NCI-H1436 (cell line): ENCODE measurements around the gene EDC3.
"Not testable (repeated sequence)": the region's sequence is repeated elsewhere in the genome, so short reads cannot be mapped to it uniquely, and the experiment has no call there.

Source experiments
- DNase-seq: peaks from one replicate; lab custom pipeline; 2025; lab: John Stamatoyannopoulos, UW

The EDC3 gene

DNA sequence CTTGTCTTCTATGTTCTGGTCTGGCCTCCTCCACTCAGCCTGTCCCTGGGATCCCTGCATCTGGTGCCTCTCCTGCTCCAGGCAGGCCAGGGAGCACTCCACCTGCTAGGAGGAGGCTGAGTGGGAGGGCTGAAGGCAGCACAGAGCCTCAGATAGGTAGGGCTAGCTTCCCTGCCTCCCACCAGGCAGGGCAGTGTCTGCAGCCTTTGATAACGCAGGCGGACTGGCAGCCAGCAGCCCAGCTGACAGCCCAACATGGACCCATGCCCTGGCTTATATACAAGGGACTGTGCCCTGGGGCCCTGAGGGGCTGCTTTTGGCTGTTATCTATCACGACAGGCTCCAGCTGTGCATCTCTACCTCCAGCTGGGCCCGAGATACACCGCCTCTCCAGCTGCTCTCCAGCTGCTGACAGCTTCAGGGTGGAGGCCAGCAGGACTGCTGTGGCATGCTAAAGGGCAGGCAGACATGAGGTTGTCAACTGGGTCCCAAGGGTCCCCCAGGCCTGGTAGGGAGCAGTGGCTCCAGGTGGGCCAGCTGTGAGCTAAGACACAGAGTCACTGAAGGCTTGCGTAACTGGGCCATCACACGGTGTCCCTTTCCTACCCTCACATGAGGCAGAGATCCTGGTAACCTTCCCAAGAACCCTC is 85.4 kb downstream of the EDC3 start:
- DNase-seq: no peak

DNA sequence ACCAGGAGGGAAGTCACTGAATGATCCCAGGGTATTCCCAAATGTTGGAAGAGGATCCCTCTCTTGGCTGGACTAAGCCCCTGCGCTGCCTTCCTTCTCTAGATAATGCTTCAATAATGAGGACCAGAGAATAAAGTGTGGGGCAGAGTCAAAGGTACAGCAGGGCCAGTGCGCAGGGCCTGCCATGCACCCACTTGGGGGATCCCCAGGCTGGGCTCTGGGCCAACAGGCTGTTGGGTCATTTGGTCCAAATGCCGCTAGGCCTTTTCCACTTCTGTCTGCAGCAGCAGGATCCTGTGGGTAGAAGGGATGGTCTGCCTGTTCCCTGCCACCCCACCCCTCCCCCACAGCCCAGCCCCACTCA is 85.9 kb downstream of the EDC3 start:
- no peak for DNase-seq

DNA sequence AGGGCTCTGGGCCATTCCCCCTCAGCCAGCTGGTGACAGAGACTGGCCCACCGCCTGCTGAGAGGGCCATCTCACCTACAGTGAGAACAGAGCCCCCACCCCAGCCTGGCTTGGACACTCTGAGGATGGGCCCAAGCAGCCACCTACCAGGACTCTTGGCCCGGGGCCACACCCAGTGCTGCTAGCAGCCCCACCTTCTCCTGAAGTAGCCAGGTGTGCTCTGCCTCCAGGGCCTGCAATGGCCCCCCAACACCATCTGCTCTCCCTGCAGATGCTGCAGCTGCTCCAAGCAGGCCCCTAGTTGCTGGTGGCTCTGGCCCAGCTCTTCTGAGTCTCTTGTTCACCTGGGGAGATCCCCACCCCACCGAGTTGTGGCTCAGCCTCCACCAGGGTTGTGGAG is 87.0 kb downstream of the EDC3 start:
- no peak for DNase-seq

DNA sequence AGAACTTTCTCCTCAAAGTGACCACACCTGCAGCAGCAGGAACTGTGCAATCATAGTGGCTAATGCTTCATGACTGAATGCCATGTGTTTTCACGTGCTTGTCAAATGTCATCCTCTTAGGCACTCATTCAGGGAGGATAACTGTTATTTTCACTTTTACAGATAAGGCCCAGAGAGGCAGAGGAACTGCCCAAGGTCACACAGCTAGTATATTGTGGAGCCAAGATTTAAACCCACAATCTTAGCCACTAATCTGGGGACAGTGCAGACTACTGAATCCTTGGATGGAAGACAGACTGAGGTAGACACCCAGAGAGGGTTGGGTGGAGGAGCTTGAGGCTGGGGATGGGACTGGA is 90.1 kb downstream of the EDC3 start:
- DNase-seq: no peak

DNA sequence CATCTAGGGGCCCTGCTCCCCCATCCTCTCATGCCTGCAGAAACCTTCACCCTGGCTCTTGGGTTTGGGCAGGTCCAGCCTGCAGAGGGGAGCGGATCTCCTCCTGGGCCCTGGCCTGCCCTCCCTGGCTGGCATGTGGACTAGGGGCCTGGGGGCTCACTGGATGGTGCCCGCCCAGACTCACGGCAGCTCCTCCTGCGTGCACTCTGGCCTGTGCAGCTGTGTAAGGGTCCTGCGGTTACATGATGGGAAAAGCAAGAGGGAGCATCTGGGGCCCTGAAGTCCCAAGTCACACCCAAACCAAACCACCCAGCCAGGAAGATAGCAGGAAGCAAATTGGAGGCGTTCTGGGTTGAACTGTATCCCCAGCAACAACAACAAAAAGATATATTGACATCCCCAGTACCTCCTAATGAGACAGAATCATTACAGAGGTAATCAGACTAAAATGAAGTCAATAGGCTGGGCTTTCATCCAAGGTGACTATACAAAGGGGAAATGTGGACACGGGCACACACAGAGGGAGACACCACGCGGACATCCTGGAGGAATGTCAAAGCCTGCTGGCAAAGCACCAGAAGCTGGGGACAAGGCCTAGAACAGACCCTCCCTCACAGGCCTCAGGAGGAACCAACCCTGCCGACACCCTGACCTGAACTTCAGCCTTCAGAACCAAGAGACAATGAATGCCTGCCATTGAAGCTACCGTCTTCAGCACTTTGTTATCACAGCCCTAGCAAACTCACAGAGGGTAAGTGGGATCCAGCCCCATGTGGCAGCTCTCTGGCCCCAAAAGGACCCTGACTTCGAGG is 90.6 kb downstream of the EDC3 start:
- DNase-seq: no peak

DNA sequence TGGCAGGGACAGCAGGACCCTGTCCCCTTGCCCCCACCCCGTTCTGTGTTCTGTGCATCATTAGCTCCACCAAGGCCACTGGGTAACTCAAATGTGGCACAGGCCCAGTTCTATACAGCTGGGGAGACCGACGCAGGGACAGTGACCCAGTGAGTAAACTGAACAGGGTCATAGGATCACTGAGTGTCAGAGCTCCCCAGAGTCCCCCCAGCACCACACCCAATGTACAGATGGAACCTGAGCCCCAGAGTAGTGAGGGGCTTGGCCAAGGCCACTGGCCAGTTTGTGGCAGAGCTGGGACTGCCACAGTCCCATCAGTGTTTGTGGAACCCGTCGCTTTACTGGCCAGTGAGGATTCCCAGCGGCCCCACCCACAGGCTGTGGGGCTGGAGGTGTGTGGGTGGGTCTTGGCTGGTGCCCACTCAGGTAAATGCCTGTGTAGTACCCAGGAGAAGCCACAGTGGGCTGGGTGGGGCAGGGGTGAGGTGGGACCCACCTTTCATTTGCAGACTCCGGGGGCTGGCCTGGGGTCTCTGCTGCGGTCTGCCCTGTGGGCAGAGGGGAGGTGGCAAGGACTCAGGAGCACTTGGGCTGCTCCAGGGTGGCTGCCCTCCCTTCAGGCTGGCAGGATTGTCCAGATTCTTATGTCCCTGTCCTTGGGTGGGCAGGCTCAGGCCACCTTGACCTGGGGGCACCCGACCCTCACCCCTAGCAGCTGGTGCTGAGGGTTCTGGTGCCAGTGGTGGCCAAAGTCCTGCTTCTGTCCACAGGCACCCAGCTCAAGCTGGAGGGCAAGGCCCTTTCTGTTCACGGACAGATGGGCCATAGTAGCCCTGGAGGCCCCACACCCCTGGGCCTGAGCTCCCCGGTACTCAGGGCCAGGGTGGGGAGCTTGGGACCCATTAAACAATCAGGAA is 91.8 kb downstream of the EDC3 start:
- DNase-seq: no peak

DNA sequence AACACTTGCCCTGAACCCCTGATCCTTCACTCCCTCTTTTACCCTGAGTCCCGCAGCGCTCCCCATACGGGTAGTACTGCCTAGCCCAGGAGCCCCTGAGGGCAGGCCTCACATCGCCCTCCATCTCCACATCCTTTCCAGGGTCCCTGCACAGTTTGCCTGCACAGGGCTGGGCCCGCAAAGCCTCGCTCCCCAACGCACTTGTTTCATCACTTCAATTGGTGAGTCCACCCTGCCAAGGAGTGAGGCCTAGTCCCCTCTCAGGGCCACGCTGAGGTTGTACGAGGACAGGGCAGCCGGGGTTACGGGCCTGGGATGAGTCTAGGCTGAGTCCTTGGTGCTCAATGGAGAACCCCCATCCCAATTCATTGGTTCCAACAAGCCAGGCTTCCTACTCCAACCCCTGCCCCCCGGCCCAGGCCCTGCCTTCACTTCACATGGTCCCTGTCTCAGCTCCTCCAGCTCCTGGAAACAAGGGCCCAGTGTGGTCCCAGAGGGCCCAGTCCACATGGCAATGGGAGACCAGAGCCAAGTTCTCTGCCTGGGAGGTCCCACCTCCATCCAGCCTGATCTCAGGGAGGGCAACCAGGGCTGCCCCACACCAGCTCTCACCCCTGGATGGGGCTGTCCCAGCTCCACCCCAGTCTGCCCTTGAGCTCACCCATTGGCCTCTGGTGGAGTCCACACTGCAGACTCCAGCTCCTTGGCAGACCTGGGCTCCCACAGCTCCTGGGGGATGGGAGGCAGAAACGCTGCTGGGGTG is 92.6 kb downstream of the EDC3 start:
- no peak for DNase-seq

DNA sequence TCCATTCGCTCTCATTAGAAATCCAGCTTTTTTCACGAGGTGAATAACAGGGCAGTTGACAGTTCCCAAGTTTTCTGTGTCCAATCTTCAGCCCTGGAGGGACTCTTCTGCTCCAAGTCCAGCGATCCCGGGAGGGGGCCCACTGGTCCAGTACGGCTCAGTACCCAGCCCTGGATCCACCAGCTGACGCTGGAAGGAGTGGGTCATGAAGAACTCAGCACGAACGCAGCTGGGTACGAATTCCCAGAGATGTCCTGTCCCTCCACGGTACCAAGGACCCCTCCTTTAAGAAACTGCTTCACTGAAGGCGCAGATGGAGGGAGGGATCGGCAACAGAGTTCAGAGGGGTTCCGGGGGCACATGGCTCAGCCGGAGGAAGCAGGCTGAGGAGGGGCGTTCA is 96.7 kb downstream of the EDC3 start:
- DNase-seq: no peak

DNA sequence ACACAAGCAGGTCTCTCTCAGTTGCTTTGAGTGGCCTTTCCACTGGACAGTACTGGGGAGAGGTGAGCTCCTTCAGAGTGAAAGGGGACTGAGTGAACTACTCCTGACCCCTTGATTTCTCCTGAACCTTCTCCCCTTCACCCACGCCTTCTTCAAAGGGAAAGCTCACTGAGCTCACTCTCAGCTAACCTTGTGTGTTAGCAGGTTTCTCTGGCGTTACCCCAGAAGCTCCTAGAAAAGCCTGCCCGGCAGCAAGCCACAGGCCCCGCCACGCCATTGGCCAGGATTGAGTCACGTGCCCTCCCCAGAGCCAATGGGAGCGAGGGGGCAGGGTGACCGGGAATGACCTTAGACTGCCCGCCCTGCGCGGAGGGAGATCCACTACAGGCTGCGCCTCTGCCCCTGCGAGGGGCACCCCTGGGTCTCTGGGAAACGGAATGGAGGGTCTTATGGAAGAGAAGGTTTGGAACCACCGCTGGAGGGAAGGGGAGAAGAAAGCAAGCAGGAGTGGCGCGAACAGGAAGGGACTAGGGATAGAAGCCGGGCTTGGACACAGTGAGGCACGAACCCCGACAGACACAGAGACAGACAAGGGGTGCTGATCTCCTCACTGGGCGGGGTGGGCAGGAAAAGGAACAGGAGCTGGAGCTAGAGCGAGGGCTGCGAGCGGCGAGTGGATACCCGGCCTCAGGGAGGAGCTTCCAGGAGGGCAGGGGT is 97.5 kb downstream of the EDC3 start:
- peak; percentile 90 for DNase-seq

DNA sequence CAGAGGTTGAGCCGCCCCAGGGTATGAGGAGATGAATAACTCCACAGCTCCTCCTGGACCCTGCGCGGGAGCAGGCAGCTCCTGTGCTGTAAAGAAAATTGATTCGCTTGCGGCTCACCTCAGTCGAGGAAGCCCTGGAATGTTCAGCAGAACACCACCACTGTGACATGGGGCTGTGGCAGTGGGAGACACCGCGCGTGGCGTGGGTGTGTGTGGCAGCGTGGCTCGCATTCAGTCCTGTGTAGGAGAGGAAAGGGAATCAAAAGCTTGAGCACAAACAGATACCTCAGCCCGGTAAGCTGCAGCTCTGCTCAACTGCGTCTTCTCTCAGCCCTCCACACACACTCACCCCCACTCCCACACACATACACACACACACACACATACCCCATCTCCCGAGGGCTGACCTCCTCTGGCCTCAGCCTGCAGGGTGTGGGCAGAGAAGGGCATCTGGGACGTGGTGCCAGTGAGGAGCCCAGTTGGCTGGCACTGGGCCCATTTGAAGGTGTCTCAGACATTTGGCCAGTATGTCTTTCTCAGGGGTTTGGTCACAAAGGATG is 98.6 kb downstream of the EDC3 start:
- not testable (repeated sequence) for DNase-seq

DNA sequence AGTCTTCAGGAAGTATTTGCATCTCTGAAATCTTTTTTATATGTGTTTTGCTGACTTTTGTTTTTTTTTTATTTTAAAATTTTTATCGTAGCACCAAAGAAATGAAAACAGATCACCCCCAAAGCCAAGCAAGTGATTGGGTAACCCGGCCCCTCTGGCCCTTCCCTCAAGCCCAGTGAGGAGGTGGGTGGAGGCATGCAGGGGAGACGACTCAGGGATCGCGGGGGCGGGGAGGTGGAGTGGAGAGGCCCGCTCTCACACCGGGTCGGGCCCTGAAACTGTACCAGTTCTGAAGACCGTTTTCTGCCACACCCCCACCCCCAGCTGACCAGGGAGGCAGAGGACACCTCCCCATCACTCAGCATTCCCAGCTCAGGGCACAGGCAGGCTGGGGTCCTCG is 99.1 kb downstream of the EDC3 start:
- not testable (repeated sequence) for DNase-seq

DNA sequence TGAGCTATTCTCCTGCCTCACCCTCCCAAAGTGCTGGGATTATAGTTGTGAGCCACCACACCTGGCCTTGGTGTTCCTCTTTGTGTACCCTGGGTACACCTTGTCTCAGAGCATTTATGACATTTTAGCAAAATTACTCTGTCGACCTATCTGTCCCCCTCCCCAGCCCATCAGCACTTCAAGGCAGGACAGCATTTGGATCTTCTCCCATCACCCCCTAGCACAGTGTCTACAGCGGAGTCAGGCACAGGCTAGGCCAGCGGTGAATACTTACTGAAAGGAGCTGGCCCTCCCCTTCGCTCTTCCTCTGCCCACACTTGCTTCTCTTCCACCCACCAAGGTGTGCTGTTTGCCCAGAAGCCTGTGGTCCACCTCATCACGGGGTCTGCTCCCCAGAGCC is 100.6 kb downstream of the EDC3 start:
- no peak for DNase-seq

DNA sequence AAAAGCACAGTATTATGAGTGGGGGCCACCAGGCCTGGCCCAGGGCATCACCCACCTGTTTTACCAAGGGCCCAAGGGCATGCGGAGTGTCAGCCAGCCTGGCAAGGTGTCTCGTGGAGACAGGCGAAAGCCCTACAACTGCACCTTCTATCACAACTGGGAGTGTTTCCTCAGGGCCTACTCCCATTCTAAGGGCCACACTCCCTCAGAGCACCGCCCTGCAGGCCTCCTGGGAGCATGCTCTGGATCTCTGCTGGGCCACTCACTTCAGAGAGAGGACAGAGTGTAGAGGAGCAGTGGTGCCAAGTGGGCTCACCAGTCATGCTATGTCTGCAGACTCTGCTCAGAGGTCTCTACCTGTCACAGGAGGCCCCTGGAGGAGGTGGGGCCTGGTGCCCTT is 101.4 kb downstream of the EDC3 start:
- DNase-seq: no peak

DNA sequence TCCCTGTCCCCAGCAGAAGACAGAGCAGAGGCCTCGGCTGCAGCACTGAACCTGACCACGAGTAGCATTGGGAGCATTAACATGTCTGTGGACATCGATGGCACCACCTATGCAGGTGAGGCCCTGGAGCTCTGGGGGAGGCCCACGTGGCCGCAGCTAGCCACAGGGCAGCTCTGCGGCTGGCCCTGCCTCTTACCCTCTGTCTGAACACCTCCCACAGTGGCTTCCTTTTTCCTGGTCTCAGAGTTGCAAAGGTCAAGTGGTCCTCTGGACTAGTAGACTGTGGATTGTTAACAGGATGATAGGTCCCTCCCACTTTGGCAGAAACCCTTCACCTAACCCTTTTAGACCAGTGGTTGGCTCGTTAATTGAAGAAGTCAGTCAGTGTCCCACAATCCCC is 102.7 kb downstream of the EDC3 start:
- no peak for DNase-seq

DNA sequence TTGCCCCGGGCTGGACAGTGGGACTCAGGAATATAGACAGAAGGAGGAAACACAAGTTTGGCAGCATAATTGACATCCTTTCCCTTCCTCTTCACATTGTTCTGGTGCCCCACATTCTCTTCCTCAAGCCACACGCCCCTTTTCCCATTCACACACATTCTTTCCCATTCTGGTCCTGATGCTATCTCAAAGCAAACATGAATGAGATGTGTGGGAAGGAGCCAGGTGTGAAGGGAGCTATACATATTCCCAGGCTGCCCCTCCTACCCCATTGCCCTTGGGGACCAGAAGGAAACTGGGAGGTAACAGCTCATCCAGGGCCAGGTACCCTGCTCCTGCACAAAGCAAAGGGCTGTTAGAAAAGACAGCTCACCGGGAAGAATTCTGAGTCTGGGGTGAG is 103.6 kb downstream of the EDC3 start:
- no peak for DNase-seq

DNA sequence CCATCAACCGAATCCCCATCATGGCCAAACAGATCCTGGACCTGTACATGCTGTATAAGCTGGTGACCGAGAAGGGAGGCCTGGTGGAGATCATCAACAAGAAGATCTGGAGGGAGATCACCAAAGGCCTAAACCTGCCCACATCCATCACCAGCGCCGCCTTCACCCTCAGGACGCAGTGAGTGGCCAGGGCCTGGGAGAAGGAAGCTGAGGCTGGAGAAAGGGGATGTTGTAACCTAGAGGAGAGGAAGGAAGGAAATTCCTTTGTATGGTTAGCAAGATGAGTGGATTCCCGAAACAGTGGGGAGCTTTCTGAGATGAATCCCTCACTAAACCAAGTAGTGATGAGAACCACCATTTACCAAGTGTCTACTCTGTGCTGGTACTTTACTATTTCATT is 106.0 kb downstream of the EDC3 start:
- DNase-seq: no peak

DNA sequence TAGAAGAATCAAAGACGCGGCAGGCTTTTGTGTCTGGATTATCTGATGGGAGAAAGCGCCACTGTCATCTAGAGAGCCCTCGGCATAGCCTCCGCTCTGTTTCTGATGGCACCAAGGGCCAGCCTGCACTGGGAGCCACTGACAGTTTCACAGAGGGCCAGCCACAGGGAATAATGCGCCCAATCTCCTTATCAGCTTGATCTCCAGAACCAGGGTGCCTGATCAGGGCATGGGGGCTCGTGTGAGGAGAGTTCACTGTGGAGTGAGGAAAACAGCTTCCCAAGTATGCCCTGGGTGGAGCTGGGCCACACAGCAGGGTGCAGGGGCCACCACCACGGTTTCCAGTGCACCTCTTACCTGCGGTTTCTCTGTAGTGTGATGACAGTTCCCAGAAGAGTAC is 110.0 kb downstream of the EDC3 start:
- DNase-seq: no peak

DNA sequence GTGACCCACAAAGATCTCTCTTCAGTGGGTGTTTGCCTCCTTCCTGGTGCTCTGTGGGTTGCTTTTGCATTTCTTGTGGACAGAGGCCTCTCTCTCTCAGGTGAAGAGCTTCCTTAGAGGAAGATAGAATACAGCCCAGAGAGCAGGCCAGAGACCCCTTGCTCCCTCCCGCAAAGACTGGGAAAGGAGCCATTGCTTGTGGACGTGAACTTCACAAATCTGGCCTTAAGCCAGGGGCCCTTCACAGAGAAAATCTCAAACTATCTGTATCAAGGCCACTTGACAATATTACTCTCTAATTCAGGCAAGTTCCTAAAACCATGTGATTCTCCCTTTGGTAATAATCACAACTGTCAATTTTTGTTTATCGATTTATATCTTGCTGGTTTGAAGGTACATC is 110.6 kb downstream of the EDC3 start:
- no peak for DNase-seq

DNA sequence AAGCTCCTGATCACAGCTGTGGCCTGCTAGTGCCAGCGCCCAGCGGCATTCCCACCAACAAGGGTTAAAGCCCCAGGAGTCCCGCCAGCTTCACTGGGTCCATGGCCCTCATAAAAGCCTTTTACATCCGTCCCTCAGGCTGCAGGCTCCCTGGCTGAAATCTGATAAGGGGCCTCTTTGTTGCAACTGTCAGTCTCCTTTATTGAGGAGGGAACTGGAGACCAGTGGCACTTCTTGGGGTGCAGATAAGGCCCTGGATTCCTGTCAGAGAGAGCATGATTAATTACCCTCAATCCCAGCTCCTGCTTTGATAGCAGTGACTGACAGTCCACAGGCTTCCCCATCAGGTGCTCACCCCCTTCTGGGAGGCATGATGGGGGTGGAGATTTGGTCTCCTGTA is 111.0 kb downstream of the EDC3 start:
- no peak for DNase-seq

DNA sequence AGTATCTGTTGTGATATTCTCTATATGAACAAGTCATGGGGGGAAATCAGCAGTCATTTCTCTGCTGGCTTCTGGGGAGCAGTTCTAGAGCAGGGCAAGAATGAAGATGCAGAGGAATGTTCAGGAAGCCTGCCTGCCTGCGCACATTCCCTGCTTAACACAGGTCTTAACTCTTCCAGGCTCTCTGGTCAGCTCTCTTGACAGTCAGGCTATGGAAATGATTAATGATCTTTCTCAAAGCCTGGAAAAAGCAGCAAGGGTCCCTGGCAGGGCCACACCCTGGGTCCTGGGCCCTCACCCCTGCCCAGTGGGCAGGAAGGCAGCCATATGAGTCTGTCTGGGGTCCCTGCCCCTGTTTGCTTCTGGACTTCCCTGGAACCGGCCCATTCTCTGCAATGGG is 111.6 kb downstream of the EDC3 start:
- no peak for DNase-seq
